Ramos (cell line): ENCODE data around the gene KRT17.
"Not testable (repeated sequence)": the region's sequence is repeated elsewhere in the genome, so short reads cannot be mapped to it uniquely, and the experiment has no call there.

ENCODE experiments used
- in situ Hi-C: fragments of 300-500 bp; cut with MboI; formaldehyde crosslinking; loops from one replicate; pipeline ENCODE4 v1.14.3; 2022; ENCODE audit warnings: low sequenced_read_pairs; ENCODE audit not compliant: unreplicated experiment

The KRT17 gene

GRCh38 chr17:41580687-41581365 is 43.5 kb downstream of the KRT17 start:
- in situ Hi-C loops, result no loop called here

GRCh38 chr17:41580244-41580575 is 44.2 kb downstream of the KRT17 start:
- in situ Hi-C loops, result no loop called here

GRCh38 chr17:41579484-41580243 is 44.7 kb downstream of the KRT17 start:
- in situ Hi-C loops, result no loop called here

GRCh38 chr17:41578971-41579370 is 45.4 kb downstream of the KRT17 start:
- in situ Hi-C loops, result no loop called here

- in situ Hi-C loops, result no loop called here
Measured at GRCh38 chr17:41578538-41578937, 45.8 kb downstream of the KRT17 start.

- in situ Hi-C loops, result not testable (repeated sequence)
Measured at GRCh38 chr17:41576740-41577139, 47.6 kb downstream of the KRT17 start.

- in situ Hi-C loops, result no loop called here
Measured at GRCh38 chr17:41575336-41575735, 49.0 kb downstream of the KRT17 start.

- in situ Hi-C loops, result no loop called here
Measured at GRCh38 chr17:41571561-41572434, 52.6 kb downstream of the KRT17 start, which contains the start of gene KRT9. TSS of gene KRT9 (minus strand) at chr17:41572059. CDS start at chr17:41571992, 67 bp downstream.
